ENCODE results near the gene IL6R.
"Not testable (repeated sequence)": the region's sequence is repeated elsewhere in the genome, so short reads cannot be mapped to it uniquely, and the experiment has no call there.

The IL6R gene

GRCh38 chr1:154404984-154405746, at the start of gene IL6R:
Gene IL6R, plus strand, starts transcription at chr1:154405343. Its CDS starts 287 bp downstream, at chr1:154405630.
- peak within 1 kb of the TSS; percentile 56 for H3K4me3 ChIP-seq (ENCODE audit: low read depth, low read length)

- H3K4me3 ChIP-seq (ENCODE audit: low read depth, low read length) = no peak overlapping the region
These were observed 46.6 kb upstream of the IL6R start for GRCh38 chr1:154358519-154358918.

- H3K4me3 ChIP-seq (ENCODE audit: low read depth, low read length) = no peak overlapping the region
These were observed 44.9 kb upstream of the IL6R start for GRCh38 chr1:154360288-154360687.

GRCh38 chr1:154360881-154361280, 44.3 kb upstream of the IL6R start:
- not testable (repeated sequence) for H3K4me3 ChIP-seq (ENCODE audit: low read depth, low read length)

- H3K4me3 ChIP-seq (ENCODE audit: low read depth, low read length) = no peak overlapping the region
These were observed 43.8 kb upstream of the IL6R start for GRCh38 chr1:154361357-154361756.

GRCh38 chr1:154371436-154371835, 33.7 kb upstream of the IL6R start:
- H3K4me3 ChIP-seq (ENCODE audit: low read depth, low read length) = no peak overlapping the region

- not testable (repeated sequence) for H3K4me3 ChIP-seq (ENCODE audit: low read depth, low read length)
These were observed 31.3 kb upstream of the IL6R start for GRCh38 chr1:154373777-154374357.

- H3K4me3 ChIP-seq (ENCODE audit: low read depth, low read length) = no peak overlapping the region
These were observed 25.8 kb upstream of the IL6R start for GRCh38 chr1:154379301-154379700.

DNA sequence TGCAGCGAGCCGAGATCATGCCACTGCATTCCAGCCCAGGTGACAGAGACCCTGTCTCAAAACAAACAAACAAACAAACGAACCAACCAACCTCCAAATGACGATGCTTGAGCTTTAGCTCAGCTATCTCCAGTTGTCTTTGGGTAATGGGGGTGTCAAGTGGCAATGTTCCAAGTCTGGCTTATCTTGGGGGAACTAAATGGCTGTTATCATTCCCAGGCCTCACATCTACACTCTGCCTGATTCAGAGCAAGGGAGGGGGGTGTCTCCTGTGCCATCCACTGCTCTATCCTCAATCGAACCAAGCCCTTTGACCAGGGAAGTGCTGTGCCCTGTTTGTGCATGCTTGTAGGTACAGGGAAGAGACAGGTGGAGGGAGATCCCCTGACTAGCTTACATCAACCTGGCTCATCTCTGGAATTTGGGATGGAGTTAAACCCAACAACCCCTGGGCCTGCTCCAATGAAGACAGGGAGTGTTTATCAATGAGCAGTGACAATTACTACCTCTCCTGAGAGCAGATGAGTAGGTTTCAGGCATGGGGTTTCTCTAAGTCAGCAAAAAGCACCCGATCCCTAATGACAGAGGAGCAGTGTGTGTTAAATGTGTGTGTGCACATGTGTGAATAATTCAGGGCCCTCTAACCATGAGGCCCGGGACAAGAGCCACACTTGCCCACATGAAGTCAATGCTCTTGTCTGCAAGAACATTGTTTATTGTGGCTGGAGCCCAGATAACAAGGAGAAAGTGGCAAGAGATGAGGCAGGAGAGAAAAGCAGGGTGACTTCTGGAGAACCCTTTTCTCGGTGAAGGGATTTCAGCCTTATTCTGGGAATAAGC, 20.3 kb upstream of the IL6R start:
- no peak overlapping the region for H3K4me3 ChIP-seq (ENCODE audit: low read depth, low read length)

- H3K4me3 ChIP-seq (ENCODE audit: low read depth, low read length) = no peak overlapping the region
These were observed 18.3 kb upstream of the IL6R start for GRCh38 chr1:154386643-154387352.

- H3K4me3 ChIP-seq (ENCODE audit: low read depth, low read length) = no peak overlapping the region
These were observed 13.9 kb upstream of the IL6R start for GRCh38 chr1:154391086-154391770.

DNA sequence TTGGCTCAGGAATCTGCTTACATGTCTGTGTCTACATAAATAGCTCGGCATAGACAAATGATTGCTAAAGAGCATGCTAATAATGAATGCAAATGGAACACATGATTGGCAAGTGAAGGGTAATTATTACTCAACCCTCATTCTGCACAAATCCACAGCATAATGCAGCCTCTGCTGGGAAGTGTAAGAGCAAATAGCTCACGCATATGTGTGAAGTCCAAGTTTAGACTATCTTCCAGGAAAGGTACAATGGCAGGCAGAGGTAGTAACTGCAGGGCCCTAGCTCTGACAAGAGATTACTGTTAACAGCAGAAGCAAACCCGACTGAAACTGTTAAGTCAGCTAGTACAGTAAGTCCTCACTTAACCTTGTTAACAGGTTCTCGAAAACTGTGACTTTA, 7.0 kb upstream of the IL6R start:
- H3K4me3 ChIP-seq (ENCODE audit: low read depth, low read length) = no peak overlapping the region

GRCh38 chr1:154398678-154399077, 6.5 kb upstream of the IL6R start:
- H3K4me3 ChIP-seq (ENCODE audit: low read depth, low read length) = no peak overlapping the region

GRCh38 chr1:154400381-154400801, 4.8 kb upstream of the IL6R start:
- H3K4me3 ChIP-seq (ENCODE audit: low read depth, low read length) = no peak overlapping the region

DNA sequence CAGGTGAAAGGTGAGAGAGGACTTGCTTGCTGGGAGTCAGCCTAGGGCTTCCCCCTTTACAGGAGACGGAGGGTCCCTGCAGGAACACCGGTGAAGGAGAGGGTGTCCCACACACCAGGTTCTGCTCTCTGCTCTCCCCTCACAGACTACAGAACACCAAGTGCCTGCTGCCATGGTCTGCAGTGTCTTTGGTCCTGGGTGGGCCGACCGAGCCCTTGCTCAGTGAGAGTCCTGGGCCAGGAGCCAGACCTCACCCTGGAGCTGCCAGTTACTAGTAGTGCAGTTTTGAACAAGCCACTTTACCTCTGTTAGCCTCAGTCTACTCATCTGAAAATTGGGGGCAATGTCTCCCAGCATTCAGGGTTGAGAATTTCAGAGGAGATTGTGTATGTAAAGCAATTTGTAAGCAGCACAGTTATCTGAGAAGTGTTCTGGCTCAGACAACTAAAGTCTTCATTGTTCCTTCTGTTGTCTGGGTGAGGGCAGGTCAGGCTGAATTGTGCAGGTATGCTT, 2.7 kb upstream of the IL6R start:
- H3K4me3 ChIP-seq (ENCODE audit: low read depth, low read length) = no peak overlapping the region

DNA sequence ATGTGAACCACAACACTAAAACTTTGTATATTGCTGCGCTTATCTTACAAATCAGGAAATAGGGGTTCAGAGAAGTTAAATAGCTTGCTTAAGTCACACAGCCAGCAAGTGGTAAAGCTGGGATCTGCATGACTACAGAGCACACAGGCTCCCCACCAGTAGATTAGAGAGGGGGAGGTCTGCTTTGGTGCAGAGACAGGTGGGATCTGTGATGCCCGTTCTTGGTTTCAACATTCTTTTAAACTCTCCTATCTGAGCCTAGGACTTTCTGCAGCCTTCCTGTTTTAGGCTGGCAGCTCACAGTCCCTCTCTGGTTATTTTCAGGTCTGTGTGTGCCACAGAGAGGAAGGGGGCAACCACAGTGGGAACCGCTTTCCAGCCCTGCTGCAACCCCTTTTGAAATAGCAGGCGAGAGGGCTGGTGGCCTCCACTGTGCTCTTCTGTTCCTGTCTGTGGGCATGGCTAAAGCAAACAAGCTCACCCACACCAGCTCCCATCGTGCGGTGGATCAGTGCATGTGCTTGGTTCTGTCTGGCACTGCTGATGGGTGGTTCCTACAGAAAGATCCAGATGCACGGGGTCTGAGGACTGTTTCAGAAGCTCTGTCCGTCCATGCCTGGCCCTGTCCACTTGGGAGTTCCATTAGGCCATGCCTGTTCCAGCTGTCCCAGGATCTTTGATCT, 1.7 kb upstream of the IL6R start:
- no peak overlapping the region for H3K4me3 ChIP-seq (ENCODE audit: low read depth, low read length)

- no peak overlapping the region for H3K4me3 ChIP-seq (ENCODE audit: low read depth, low read length)
These were observed 1.2 kb upstream of the IL6R start for GRCh38 chr1:154403983-154404382.

DNA sequence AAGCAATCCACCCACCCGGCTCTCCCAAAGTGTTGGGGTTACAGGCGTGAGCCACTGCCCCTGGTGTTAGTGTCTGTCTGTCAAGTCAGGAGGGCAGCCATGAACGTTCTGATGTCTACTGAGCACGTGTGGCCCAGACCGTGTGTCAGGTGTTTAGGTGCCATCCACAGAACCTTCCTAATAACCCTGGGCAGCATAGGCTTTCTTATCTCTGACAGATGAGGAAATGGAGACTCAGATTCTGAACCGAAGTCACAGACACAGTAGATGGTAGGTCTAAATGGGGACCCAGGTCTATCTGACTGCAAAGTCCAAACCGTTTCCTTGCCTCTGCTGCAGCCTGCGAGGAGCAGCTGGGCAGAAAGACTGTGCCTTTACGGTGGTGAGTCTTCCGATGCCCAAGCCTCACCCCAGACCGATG, 622 bp upstream of the IL6R start:
- H3K4me3 ChIP-seq (ENCODE audit: low read depth, low read length) = peak overlapping the region; percentile 56

- H3K4me3 ChIP-seq (ENCODE audit: low read depth, low read length) = peak overlapping the region; percentile 56
These were observed 816 bp downstream of the IL6R start for GRCh38 chr1:154405747-154406571.
